ENCODE measurements around the gene LYAR. TPM values are rescaled to one million over a fixed set of nuclear protein-coding genes. Genes with fewer than 3 reads are reported as not detected.

LYAR gene, protein sequence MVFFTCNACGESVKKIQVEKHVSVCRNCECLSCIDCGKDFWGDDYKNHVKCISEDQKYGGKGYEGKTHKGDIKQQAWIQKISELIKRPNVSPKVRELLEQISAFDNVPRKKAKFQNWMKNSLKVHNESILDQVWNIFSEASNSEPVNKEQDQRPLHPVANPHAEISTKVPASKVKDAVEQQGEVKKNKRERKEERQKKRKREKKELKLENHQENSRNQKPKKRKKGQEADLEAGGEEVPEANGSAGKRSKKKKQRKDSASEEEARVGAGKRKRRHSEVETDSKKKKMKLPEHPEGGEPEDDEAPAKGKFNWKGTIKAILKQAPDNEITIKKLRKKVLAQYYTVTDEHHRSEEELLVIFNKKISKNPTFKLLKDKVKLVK
- 7.6 TPM for total RNA-seq

DNA sequence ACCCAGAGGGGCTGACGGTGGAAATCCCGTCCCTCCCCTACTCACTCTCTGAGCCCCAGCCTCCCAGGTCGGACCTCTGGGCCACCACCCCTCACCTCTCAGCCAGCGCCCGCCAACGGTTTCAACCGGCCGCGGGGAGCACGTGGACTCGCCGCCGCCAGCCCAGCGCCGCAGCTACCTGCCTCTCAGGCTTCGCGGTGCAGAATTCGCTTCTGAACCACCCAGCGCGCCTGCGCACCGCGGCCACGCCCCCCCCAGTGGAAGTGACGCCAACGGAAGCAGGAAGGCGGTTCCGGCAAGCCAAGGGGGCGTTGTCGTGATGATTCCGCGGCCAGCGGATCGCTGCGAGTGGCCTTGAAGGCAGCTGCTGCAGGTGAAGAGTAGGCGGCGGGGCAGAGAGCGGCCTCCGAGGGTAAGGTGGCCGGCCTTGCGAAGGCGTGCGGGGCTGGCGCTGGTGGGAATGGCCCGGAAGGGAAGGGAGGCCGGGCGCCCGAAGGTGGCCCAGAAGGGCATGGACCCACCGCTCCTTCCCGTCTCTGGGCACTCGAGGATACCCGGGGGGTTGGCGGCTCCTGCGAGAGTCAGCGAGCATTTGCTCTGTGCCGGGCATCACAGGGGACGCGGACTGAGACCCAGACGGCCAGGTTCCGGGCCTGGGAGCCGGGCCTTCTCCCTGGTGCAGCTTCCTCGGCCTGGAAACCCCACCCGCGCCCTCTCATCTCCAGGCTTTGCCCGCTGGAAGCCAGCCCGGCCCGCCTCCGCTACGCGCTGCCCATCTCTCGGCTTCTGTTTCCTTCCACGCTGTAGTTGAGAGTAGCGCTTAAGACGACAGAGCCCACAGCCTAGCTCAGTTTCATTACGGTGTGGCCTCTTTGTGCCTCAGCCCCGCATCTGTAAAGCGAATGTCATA, at the start of gene LYAR, which contains the start of gene ZBTB49:
Gene LYAR, minus strand, starts transcription at position 214 of the 910 bp plus-strand sequence. CDS start 6,412 bp downstream, outside the sequence.
Gene ZBTB49, plus strand, starts transcription at position 311 of the 910 bp plus-strand sequence. CDS start 9,695 bp downstream, outside the sequence.

DNA sequence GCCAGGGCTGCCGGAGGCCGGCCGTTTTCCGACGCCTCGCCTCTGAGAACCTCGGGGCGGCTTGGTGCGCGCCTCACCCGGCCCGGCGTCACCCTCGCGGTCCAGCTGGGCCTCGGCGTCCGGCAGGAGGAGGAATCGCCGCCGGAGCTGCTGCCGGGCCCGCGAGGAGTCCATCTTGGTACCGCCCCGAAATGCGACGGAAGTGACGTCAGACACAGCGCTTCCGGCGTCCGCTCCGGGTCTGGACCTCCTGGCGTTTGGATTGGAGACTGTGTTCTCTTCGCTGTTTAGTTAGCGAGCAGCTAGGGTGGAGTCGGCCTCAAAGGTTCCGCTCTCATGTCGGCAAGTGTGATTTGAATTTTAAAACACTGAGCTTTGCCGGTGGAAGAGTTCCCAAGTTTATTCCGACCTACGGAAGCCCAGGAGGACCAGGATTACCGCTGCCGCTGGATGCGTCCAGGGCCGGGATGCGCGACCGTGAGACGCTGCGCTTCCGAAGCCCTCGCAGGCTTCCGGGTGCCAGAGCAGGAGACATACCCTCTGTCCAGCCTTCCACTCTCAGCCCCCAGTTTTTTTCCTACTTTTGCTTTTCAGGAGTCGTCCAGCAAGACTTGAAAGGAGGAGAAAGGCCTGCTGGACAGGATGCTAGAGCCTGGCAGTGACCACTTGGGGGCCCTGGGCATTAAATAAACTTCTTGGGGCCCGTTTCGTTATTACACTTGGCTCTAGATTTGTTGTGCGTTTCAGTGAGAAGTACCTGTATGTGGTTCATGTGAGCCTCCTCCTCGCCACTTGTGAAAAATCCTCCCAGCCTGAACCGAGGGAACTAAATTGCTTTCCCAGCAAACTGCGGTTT, 41.7 kb downstream of the LYAR start, which contains the start of gene TMEM128:
Gene TMEM128, minus strand, starts transcription at position 195 of the 856 bp plus-strand sequence. Its CDS starts 21 bp downstream, at position 174.

DNA sequence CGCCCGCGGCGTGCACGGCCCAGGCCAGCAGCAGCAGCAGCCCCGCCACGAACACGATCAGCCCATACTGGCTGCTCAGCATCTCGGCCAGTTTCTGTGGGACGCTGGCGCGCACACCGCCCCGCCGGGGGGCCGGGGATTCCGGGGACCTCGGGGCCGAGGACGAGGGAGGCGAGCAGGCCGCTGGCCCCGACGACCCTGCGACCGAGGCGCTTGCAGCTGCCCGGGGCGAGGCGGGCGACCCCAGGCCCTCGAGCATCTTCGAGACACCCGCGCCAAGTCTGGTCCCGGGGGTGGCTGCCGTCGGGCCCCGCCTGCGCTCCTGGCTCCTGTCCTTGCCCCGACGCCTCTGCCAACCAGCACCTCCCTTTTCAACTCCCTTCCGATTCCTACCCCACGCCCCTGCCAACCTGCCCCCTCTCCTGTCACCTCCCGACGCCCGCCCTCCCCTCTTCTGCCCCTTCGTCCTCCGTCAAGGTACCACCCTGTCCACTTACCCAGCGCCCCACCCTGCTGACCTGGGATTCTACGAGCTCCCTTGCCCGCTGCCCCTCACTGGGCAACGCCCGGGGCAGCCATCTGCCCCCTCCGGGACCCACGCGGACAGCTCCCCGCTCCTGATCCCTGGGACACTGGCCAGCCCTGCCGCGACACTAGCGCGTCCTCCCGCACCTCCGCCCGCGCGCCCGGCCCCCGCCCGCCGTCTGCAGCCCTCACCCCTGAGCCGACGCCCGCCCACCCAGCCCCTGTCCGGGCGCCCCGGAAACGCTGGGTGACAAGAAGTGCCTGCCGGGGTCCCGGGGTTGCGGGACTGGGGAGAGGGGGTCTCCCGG, 63.1 kb downstream of the LYAR start, which contains the start of gene OTOP1:
Gene OTOP1, minus strand, starts transcription at position 324 of the 833 bp plus-strand sequence. Its CDS starts 65 bp downstream, at position 259.

Other genes starting within 250 kb of the LYAR start
- gene OTOP1, start 63.2 kb downstream of the LYAR start, total RNA-seq = not detected
- gene TMEM128, start 41.9 kb downstream of the LYAR start, total RNA-seq = 45.9 TPM
- 10.1 TPM for gene ZBTB49, start 97 bp upstream of the LYAR start, total RNA-seq
- gene NSG1, start 96.9 kb upstream of the LYAR start, total RNA-seq = 385 TPM